ENCODE data around the gene ZER1.

ZER1 gene

DNA sequence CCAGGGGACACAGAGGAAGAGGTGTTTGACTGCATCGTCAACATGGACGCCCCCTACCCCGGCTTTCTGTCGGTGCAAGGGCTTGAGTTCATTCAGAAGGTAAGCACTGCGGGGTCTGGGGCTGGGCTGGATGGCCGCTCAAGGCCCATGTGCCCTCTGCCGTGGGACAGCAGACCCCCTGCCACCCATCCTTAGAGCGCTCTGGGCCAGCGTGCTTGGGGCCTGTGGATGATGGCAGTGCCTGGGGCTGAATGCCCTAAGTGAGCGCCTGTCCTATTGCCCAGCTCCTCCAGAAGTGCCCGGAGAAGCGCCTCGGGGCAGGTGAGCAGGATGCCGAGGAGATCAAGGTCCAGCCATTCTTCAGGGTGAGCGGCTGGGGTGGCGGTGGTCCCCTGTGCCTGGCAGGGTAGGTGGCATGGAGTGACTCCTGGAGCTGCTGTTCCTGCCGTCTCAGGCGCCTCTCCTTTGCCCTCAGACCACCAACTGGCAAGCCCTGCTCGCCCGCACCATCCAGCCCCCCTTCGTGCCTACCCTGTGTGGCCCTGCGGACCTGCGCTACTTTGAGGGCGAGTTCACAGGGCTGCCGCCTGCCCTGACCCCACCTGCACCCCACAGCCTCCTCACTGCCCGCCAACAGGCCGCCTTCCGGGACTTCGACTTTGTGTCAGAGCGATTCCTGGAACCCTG lies 51.7 kb downstream of the ZER1 start:
- in situ Hi-C loops (cut with MboI; ENCODE audit: low sequenced_read_pairs), result no loop called here

DNA sequence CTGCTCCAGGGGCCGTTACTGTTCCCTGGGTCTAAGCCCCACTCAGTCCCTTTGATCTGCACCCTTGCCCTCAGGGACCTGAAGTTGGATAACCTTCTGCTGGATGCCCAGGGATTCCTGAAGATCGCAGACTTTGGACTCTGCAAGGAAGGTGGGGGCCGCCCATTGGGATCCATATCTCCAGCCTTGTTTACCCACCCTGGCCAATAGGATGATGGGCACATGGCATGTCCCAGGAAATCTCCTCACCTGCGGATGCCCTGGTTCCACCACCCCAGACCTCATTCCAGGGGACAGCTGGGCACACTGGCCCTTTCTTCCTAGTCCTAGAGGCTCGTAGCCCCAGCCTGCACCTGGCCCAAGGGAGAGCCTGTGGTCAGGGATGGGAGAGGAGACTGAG lies 53.3 kb downstream of the ZER1 start:
- in situ Hi-C loops (cut with MboI; ENCODE audit: low sequenced_read_pairs), result no loop called here

DNA sequence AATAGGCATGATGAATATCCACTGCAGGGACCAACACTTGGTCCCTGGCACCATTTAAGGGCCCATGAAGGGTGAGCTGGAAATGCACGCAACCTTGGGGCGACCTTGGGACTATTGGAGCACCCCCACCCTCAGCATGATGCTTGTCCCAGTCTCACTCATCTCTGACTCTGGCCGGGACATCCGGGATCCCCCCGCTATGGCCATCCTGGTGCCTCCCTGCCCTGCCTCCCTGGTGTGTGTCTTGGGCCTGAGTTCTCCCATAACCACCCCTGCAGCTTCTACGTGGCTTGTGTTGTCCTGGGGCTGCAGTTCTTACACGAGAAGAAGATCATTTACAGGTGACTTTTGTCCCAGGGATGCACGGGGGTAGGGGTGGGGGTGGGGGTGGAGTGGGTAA lies 53.7 kb downstream of the ZER1 start:
- in situ Hi-C loops (cut with MboI; ENCODE audit: low sequenced_read_pairs), result no loop called here

DNA sequence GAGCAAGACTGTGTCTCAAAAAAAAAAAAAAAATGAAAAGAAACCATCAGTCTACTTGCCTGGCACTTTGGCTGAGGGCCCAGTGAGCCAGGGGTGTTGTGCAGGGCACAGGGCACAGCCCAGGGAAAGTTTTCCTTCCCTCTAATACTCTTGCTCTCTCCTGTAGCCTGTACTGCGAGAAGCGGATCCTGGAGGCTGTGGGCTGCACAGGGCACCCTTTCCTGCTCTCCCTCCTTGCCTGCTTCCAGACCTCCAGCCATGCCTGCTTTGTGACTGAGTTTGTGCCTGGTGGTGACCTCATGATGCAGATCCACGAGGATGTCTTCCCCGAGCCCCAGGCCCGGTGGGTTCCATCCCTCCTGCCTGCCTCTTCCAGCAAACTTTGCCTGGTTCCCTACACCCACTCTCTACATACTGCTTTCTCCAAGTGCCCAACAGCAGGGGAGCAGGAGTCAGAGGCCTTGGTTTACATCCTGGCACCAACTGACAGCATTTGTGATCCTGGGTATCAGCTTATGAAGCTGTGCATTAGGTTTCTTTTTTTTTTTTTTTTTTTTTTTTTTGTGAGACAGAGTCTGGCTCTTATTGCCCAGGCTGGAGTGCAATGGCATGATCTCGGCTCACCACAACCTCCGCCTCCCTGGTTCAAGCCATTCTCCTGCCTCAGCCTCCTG lies 55.0 kb downstream of the ZER1 start:
- in situ Hi-C loops (cut with MboI; ENCODE audit: low sequenced_read_pairs), result no loop called here

DNA sequence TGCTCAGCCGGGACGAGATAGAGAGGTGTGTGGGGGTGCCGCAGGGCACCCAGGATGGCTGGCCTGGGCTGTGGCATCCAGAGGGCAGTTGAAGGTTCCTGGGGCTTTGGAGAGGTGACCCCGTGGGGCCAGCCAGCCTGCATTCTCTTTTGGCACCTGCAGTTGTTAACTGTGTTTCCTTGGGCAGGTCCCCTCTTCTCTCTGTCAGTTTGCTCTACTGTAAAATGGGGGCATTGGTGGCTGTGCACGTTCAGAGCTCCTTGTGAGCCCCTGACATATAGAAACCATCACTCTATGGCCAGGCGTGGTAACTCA lies 56.3 kb downstream of the ZER1 start:
- in situ Hi-C loops (cut with MboI; ENCODE audit: low sequenced_read_pairs), result no loop called here

DNA sequence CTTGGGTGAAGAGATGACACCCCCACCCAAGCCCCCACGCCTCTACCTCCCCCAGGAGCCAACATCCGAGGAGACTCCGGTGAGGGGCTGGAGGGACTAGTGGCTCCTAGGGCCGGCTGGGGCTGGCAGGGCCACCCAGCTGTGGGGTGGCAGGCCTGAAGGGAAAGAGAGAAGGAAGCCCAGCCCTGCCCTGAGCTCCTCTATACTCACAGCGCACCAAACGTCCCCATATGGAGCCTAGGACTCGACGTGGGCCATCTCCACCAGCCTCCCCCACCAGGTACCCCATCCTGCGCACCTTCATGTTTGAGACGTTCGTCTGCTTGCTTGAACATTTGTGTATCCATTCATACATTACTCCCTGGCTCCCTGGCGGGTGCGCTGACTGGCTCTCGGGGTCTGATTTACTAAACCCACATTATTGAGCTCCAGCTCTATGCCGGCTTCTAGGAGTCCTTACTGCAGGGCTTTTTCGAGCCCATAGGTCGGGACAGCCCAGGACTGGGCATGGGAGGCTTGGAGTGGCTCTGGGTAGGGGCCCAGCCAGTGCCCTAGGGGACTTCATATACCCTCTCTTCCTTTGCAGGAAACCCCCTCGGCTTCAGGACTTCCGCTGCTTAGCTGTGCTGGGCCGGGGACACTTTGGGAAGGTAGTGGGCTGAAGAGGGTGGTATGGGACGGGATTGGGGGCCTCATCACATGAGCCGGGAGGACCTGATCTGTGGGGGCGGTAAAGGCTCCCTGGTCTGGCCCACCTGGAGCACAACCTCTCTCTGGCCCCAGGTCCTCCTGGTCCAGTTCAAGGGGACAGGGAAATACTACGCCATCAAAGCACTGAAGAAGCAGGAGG lies 56.9 kb downstream of the ZER1 start:
- in situ Hi-C loops (cut with MboI; ENCODE audit: low sequenced_read_pairs), result no loop called here

DNA sequence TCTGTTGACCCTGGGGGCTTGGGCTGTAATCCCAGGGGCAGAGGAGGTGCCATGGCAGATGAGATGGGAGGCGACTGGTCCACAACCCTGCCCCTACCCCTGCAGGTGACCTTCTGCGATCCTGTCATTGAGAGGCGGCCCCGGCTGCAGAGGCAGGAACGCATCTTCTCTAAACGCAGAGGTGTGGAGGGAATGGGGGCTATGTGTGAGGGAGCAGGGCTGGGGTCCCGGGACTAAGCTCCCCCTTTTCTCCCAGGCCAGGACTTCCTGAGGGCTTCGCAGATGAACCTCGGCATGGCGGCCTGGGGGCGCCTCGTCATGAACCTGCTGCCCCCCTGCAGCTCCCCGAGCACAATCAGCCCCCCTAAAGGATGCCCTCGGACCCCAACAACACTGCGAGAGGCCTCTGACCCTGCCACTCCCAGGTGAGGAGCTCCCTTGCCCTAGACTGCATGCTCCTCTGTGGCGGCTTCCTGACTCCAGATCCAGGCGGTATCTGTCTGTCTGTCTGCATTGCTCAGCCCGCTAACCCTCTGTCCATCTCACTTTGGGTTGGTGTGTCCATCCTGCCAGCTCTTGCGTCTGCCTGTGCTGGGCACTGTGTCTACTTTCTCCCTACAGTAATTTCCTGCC lies 57.7 kb downstream of the ZER1 start:
- in situ Hi-C loops (cut with MboI; ENCODE audit: low sequenced_read_pairs), result no loop called here

DNA sequence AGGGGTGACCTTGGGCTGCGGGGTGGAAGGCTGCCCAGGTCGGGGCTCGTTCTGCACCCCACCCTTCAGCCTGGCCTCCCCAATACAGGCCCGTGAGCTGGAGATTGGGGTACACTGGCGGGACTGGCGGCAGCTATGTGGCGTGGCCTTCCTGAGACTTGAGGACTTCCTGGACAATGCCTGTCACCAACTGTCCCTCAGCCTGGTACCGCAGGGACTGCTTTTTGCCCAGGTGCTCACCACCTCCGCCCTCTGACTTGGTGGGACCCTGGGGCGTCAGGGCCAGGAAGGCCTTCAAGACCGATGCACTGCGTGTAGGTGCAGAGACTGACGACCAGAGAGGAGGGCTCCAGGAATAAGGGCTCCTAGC lies 58.3 kb downstream of the ZER1 start:
- in situ Hi-C loops (cut with MboI; ENCODE audit: low sequenced_read_pairs), result no loop called here

DNA sequence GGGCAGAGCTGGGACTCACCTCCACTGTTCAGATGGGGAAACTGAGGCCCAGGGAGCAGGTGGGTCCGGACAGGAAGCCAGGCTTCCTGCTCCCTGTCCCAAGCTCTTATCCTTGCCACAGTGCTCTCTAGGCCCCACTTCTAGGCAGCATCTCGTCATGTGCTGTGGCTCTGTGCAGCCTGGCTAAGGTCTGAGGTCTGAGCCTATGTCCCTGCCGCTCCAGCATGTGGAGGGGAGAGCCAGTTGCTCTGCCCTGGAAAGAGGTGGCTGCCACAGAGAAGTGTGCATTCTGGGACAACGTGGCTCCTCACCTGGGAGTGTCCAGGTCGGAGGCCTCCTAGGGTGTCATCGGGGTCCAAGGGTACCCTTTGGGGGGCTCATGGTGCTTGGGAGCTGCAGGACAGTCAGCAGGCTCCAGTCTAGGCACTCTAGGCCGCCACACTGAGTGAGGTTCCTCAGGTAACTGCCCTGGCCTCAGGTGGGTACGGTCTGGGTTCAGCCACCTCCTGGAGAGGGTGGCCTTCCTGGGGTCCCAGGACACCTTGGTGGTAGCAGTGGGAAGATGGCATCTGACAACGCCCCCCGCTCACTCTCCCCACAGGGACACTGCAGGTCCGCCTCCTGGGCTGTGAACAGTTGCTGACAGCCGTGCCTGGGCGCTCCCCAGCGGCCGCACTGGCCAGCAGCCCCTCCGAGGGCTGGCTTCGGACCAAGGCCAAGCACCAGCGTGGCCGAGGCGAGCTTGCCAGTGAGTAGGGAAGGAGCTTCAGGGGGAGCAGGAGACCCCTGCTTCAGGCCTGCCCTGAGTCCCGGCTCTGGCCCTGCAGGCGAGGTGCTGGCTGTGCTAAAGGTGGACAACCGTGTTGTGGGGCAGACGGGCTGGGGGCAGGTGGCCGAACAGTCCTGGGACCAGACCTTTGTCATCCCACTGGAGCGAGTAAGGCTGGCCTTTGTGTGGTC lies 59.0 kb downstream of the ZER1 start:
- in situ Hi-C loops (cut with MboI; ENCODE audit: low sequenced_read_pairs), result no loop called here

DNA sequence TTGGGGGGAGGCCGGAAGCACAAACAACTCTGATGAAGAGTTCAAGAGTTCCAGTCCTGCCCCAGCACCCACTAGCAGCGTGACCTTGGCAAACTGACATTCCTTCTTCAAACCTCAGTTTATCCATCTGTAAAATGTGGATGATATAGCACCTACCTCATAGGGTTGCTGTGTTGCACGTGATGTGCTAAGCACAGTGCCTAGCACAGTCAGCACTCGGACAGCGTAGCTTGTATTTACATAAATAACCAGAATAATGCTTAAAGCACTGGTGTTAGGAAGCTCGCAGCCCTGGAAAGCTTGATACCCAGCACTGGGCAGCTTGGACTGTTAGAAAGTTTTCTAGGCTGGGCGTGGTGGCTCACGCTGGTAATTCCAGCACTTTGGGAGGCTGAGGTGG lies 64.3 kb downstream of the ZER1 start:
- in situ Hi-C loops (cut with MboI; ENCODE audit: low sequenced_read_pairs), result no loop called here

DNA sequence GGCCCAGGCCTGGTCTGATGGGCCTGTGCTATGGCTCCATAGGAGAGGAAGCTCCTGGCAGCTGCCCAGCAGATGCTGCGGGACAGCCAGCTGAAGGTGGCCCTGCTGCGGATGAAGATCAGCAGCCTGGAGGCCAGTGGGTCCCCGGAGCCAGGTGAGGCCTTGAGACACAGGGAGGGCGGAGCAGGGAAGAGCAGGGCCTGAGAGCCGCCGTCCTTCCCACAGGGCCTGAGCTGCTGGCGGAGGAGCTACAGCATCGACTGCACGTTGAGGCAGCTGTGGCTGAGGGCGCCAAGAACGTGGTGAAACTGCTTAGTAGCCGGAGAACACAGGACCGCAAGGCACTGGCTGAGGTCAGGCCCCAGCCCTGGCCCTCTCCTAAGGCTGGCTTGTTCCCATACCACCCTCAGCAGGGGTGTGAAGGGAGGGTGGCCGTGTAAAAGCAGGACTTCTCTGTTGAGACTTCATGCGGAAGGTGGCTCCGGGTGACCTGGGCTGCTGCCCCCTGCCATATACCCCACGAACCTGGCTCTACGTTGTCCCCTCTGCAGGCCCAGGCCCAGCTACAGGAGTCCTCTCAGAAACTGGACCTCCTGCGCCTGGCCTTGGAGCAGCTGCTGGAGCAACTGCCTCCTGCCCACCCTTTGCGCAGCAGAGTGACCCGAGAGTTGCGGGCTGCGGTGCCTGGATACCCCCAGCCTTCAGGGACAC lies 64.9 kb downstream of the ZER1 start:
- in situ Hi-C loops (cut with MboI; ENCODE audit: low sequenced_read_pairs), result no loop called here

DNA sequence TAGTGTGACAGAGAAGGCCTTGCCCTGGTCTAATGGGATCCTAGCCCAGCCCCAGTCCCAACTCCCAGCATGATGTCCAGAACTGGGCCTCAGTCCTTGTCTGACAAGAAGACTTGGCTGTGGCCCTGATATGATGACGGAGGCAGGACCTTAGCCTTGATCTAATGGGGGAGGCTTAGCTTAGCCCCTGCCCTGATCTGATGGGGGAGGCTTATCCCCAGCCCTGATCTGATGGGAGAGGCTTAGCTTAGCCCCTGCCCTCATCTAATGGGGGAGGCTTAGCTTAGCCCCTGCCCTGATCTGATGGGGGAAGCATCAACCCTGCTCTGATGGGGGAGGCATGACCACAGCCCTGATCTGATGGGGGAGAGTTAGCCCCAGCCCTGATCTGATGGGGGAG lies 65.7 kb downstream of the ZER1 start:
- in situ Hi-C loops (cut with MboI; ENCODE audit: low sequenced_read_pairs), result no loop called here

DNA sequence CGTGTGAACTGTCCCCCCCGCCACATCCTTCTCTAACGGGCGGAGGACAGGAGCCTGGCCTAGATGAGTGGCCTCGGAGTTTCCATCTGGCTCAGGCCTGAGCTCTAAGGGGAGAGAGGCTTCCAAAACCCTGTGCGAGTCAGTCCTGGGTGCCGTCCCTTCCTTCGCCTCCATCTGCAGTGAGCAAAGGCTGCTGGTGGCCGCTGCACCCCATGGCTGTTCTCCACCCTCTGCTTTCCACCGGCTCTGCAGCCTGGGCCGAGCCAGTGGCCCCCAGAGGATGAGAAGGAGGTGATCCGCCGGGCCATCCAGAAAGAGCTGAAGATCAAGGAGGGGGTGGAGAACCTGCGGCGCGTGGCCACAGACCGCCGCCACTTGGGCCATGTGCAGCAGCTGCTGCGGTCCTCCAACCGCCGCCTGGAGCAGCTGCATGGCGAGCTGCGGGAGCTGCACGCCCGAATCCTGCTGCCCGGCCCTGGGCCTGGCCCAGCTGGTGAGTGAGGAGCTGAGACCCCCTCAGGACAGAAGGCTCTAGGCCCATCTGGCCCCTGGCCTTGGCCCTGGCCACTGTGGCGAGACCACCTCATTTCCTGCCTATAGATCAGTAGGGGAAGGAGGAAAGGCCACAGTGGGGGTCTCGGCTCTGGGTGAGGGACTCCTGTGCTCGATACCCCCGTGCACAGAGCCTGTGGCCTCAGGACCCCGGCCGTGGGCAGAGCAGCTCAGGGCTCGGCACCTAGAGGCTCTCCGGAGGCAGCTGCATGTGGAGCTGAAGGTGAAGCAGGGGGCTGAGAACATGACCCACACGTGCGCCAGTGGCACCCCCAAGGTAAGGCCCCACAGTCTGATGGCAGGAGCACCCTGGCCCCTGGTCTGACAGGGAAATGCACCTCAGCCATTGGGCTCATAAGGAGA lies 66.4 kb downstream of the ZER1 start:
- in situ Hi-C loops (cut with MboI; ENCODE audit: low sequenced_read_pairs), result no loop called here

DNA sequence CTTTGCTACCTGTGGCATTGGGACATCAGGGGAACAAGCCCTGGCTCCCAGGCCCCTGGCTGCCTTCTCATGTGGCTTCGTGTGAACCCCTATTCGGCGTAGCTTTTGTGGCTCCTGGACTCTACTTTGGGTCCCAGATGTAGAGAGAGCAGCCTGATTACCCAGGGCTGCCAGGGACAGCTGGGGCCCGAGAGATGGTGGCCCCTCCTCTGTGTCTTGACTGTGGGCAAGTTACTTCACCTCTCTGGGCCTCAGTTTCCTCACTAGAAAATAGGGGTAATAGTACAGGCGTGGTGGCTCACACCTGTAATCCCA lies 67.4 kb downstream of the ZER1 start:
- in situ Hi-C loops (cut with MboI; ENCODE audit: low sequenced_read_pairs), result no loop called here

DNA sequence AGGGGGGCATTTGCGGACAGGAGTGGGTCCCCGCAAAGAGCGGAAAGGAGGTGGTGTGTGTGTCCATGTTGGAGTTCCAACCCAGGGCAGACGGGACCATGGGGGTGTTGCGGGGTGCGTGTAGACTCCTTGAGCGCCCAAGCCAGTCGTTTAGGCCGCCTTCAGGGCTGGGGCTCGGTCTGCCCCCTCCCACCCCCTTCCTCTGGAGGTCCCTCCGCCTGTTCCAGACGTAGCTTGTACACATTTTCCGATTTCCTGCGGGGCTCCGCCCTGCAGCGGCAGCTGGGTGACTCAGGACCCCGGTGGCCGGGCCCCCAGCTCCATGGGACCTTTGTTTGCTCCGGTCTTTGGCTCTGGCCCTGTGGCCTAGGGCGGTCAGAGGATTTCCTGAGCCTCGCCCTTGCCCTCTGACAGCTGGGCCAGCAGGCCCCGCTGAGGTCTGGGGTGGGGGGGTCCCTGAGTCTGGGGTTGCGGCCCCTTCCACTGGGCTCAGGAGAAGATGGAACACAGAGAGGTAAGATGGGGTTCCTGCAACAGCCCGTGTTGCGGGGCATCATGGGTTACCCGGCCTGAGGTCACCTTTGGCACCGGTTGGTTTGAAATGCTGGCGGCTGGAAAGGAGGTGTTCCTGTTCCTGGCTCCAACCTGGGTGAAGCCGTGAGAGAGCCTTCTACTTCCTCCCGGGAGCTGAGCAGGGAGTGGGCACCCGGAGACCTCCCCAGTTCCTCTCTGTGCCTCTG lies 67.9 kb downstream of the ZER1 start:
- in situ Hi-C loops (cut with MboI; ENCODE audit: low sequenced_read_pairs), result no loop called here

DNA sequence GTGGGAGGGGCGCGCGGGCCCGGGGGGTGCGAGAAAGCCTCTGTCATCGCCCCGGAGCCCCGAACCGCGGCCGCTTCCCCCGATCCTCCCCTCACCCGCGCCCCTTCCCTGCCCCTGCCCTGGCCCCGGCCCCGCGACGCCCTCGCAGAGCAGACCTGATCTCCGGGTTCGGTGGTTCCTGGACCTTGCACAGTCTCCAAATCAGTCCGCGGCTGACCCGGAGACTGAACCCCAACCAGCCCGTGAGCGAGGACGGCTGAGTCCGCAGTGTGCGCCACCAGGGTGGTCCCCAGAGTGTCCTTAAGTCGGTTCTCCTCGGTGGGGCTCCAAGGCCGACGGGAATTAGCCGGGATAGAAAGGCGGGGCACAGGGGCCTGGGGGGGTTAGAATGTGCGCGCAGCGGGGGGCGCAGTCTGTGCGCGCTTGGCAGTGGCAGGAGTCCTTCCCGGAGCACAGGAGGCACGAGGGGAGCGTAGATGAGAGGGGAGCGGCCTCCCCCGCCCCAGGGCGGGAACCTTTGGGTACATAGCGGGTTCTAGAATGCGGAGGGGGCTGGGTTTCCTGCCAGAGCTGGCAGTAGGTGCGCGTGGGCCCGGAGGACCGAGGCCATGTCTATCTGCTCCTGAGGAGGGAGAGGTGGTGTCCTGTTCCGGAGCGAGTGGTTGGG lies 68.6 kb downstream of the ZER1 start:
- in situ Hi-C loops (cut with MboI; ENCODE audit: low sequenced_read_pairs), result no loop called here

DNA sequence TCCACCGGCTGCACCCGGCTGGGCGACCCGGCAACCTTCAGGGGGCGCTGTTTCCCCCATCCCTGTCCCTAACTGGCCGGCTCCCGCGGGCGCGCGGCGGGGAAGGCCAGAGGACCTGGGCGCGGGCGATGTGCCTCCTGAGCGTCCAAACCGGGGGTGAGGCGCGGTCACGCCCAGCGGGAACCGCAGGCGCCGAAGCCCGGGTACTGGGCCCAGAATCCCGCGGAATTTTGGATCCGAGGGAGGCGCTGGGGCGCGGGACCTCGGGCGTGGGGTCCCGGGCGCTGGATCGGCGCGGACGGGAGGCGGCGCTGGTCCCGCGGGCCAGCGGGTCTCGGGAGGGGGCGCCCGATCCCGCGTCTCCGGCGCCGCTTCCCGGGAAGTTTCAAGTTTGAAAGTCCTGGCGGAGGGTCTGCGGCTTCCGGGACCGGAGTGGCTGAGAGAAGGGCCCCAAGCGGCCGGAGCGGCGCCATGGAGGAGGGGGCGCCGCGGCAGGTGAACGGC lies 69.2 kb downstream of the ZER1 start, which contains the start of gene PKN3:
TSS of gene PKN3 (plus strand) at position 59 of the 504 bp plus-strand sequence. CDS start at position 472, 413 bp downstream.
- in situ Hi-C loops (cut with MboI; ENCODE audit: low sequenced_read_pairs), result no loop called here

All from HL-60/S4 (cell line).